Endothelial cell (in vitro differentiated cells): ENCODE measurements around the gene PSMG3. TPM values are rescaled to one million over a fixed set of nuclear protein-coding genes. Genes with fewer than 3 reads are reported as not detected.

ENCODE experiments used
- DNase-seq: peaks from one replicate; pipeline ENCODE4 v3.0.0; 2021; ENCODE audit warnings: low spot score
- H3K27ac Mint-ChIP-seq: one replicate; pipeline ENCODE4 v1.8.0; 2021; ENCODE audit warnings: mixed read lengths, inconsistent platforms; ENCODE audit not compliant: unreplicated experiment
- H3K27me3 Mint-ChIP-seq: one replicate; pipeline ENCODE4 v1.8.0; 2021; ENCODE audit warnings: mild to moderate bottlenecking, moderate library complexity, mixed read lengths, inconsistent platforms; ENCODE audit not compliant: unreplicated experiment
- H3K36me3 Mint-ChIP-seq: one replicate; pipeline ENCODE4 v1.8.0; 2021; ENCODE audit warnings: mild to moderate bottlenecking, low read depth, mixed read lengths, inconsistent platforms; ENCODE audit not compliant: unreplicated experiment
- H3K4me1 Mint-ChIP-seq: one replicate; pipeline ENCODE4 v1.8.0; 2021; ENCODE audit warnings: mild to moderate bottlenecking, mixed read lengths, inconsistent platforms; ENCODE audit not compliant: unreplicated experiment
- H3K4me3 Mint-ChIP-seq: one replicate; pipeline ENCODE4 v1.8.0; 2021; ENCODE audit warnings: mild to moderate bottlenecking, mixed read lengths, inconsistent platforms; ENCODE audit not compliant: unreplicated experiment
- H3K9me3 Mint-ChIP-seq: one replicate; pipeline ENCODE4 v1.8.0; 2021; ENCODE audit warnings: mixed read lengths, inconsistent platforms; ENCODE audit not compliant: unreplicated experiment
- CTCF ChIP-seq: fragments of 200-600 bp; sonication (generic); IDR thresholded peaks from one replicate; pipeline ENCODE4 v1.5.0; 2021; ENCODE audit warnings: antibody characterized with exemption; ENCODE audit not compliant: unreplicated experiment
- total RNA-seq: library from RNA; stranded (reverse); fragmentation: NEBNext Ultra II Directional; extraction: Animal tissue kit (Norgen Biotek cat#: 25700); gene quantifications from one replicate; pipeline ENCODE4 v1.2.1, GENCODE V29; 2021; ENCODE audit not compliant: unreplicated experiment

Gene PSMG3
- total RNA-seq, 1 donor from 2014 or later, result 20.3 TPM

DNA sequence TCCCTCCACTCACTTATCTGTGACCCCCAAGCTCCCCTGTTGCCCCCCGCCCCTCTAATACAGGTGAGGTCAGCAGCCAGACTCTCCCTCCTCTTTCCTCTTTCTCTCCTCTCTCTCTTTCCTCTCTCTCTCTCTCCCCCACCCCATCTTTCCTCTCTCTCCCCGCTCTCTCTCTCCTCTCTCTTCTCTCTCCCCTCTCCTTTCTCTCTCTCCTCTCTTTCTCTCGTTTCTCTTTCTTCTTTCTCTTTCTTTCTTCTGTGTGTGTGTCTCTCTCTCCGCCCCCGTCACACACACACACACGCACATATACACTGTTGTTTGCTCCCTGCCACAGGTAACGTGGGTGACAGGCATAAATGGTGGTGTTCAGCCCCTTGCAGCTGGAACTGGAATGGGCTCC is 37.2 kb upstream of the PSMG3 start:
- H3K9me3 Mint-ChIP-seq, result no peaks in the 10 kb centered on the region
- no peak overlapping the region for H3K4me3 Mint-ChIP-seq
- no peak for DNase-seq

DNA sequence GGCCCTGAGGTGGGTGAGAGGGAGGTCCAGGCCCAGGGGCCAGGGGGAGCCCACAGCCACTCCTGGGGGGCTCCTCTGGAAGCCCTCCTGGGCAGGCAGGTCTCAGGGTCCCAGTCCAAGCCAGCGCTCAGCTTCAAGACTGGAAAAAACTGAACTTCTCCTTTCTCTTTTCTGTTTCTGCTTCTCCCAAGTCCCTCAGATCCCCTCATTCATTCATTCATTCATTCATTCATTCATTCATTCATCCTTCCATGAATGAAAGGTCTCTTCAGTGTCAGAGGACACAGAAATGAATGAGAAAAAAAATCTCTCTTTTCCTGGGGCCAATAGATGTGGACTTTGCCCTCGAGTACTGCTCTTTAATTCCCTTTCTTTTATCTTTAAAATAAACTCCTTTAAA is 34.6 kb upstream of the PSMG3 start:
- no peak for DNase-seq
- Mint-ChIP-seq H3K27me3 (no peaks in the 10 kb centered on the region), H3K9me3 (no peaks in the 10 kb centered on the region), H3K36me3 (no peaks in the 10 kb centered on the region), H3K4me1 (peaks cover 16% of the 10 kb centered on the region), H3K4me3 (no peak overlapping the region), H3K27ac (no peak overlapping the region)
- TF ChIP-seq CTCF, result no peak

More for the DNA sequence above, 37.2 kb upstream of the PSMG3 start:
- H3K36me3 Mint-ChIP-seq, result no peaks in the 10 kb centered on the region
- no peak overlapping the region for H3K27ac Mint-ChIP-seq
- peaks cover 16% of the 10 kb centered on the region for H3K4me1 Mint-ChIP-seq
- no peak for TF ChIP-seq CTCF
- peaks cover 2% of the 10 kb centered on the region for H3K27me3 Mint-ChIP-seq

DNA sequence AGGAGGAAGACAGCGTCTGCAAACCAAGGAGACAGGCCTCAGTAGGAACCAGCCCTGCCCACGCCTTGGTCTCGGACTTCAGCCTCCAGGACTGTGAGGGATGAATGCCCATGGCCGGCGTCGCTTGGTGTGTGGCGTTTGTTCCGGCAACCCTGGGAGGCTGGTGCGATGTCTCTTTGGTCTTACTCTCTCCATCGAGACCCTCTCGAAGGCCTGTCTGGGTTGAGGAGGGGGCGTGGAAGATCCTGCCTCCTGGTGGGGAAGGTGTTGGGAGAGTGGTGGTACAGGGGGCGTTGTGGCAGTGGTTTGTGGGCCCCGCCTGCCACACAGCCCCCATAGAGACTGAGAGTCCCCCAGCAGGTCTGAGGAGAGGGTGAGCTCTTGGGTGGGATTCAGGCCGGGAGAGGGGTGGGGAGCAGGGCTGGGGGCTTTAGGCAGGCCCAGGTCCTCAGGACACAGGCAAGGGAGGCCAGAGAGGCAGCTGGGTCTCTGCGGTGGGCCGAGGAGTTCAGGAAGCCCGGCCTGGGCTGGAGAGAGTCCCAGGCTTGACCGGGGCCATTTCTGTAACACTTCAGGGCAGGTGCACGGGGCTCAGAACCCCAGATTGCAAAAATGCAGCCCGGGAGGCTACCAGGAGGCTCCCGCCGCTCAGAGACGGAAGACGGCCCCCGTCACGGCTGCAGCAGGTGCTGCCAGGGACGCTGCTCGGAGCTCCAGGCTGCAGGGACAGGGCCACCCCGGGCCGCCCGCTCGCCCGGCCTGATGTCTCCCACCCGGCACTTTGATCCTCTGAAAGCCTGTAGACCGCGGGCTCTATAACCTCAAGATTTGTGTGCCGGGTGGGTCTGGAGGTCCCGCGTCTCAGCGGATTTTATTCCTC is 33.8 kb upstream of the PSMG3 start:
- Mint-ChIP-seq H3K4me3 (no peak overlapping the region), H3K27me3 (peaks cover 1% of the 10 kb centered on the region), H3K4me1 (peaks cover 17% of the 10 kb centered on the region), H3K27ac (no peak overlapping the region), H3K36me3 (no peaks in the 10 kb centered on the region), H3K9me3 (no peaks in the 10 kb centered on the region)
- no peak for DNase-seq
- no peak for TF ChIP-seq CTCF

DNA sequence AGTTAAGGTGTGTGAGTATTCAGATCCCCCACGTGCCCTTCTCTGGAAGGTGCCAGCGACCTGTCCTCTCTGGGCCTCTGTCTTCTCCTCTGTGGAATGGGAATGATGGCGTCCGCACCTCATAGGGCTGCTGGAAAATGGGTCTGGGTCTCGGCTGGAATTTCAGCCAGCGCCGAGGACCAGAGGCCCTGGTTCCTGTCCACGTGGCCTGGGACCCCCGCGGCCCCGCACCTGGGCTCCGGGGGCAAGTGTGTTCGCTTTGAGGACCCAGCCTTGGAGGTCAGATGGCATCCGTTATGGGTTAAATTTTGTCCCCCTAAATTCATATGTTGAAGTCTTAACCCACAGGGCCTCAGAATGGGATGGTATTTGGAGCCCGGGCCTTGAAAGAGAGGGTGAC is 32.6 kb upstream of the PSMG3 start:
- peaks cover 3% of the 10 kb centered on the region for H3K27me3 Mint-ChIP-seq
- peaks cover 14% of the 10 kb centered on the region for H3K4me1 Mint-ChIP-seq
- no peak for DNase-seq
- H3K4me3 Mint-ChIP-seq, result no peak overlapping the region
- no peaks in the 10 kb centered on the region for H3K36me3 Mint-ChIP-seq
- no peak overlapping the region for H3K27ac Mint-ChIP-seq
- no peak for TF ChIP-seq CTCF
- H3K9me3 Mint-ChIP-seq, result no peaks in the 10 kb centered on the region

- Mint-ChIP-seq H3K9me3 (no peaks in the 10 kb centered on the region), H3K27ac (no peak overlapping the region), H3K36me3 (no peaks in the 10 kb centered on the region), H3K4me1 (peaks cover 10% of the 10 kb centered on the region), H3K4me3 (no peak overlapping the region), H3K27me3 (peaks cover 5% of the 10 kb centered on the region)
- TF ChIP-seq CTCF, result no peak
- no peak for DNase-seq
Measured at GRCh38 chr7:1601956-1602355, 32.1 kb upstream of the PSMG3 start.
